Endothelial cell of umbilical vein (primary cell): ENCODE data around the gene SLC7A7.

Source experiments
- CTCF ChIP-seq, 2 donors: IDR thresholded peaks; 1 replicate in 1 of 2; 2 replicates in 1 of 2; pipeline ENCODE4 v1.5.1; 2011; ENCODE audit warnings: low read length in 2 of 2, mild to moderate bottlenecking in 2 of 2, moderate library complexity in 2 of 2, control low read depth in 1 of 2, inconsistent platforms in 1 of 2, low read depth in 1 of 2; ENCODE audit not compliant: insufficient read depth in 1 of 2; ENCODE audit errors: extremely low read depth in 1 of 2
- EZH2 ChIP-seq: IDR thresholded peaks from 2 replicates; pipeline ENCODE4 v1.6.1; 2012; ENCODE audit warnings: borderline replicate concordance, low read depth, mild to moderate bottlenecking, moderate library complexity, low read length, inconsistent platforms; ENCODE audit not compliant: severe bottlenecking
- FOS ChIP-seq: IDR thresholded peaks from 2 replicates; pipeline ENCODE4 v1.6.1; 2011; ENCODE audit warnings: mild to moderate bottlenecking, low read length, moderate library complexity, borderline replicate concordance; ENCODE audit not compliant: insufficient read depth
- GATA2 ChIP-seq: IDR thresholded peaks from 2 replicates; pipeline ENCODE4 v1.7.0; 2011; ENCODE audit warnings: low read depth, mild to moderate bottlenecking, moderate library complexity, mixed read lengths, low read length; ENCODE audit not compliant: insufficient read length, insufficient read depth
- JUN ChIP-seq: IDR thresholded peaks from 2 replicates; pipeline ENCODE4 v1.6.1; 2011; ENCODE audit warnings: borderline replicate concordance, low read depth; ENCODE audit not compliant: insufficient read length, insufficient read depth
- MAX ChIP-seq: IDR thresholded peaks from 2 replicates; pipeline ENCODE4 v1.6.1; 2011; ENCODE audit not compliant: insufficient read depth, insufficient read length
- MYC ChIP-seq: IDR thresholded peaks from one replicate; pipeline ENCODE4 v1.6.1; 2011; ENCODE audit warnings: mild to moderate bottlenecking, low read depth, low read length
- POLR2A ChIP-seq: IDR thresholded peaks from 2 replicates; pipeline ENCODE4 v1.6.1; 2012; ENCODE audit warnings: low read depth, mild to moderate bottlenecking, control low read depth, low read length
- POLR2AphosphoS5 ChIP-seq: IDR thresholded peaks from 2 replicates; pipeline ENCODE4 v1.6.1; 2012; ENCODE audit warnings: low read depth, mild to moderate bottlenecking, control low read depth, low read length, moderate library complexity; ENCODE audit not compliant: insufficient read depth

GRCh38 chr14:22766457-22767322 is 48.5 kb downstream of the SLC7A7 start, which contains the start of gene OXA1L:
- peak; percentile 81 for TF ChIP-seq POLR2A
- no peak for TF ChIP-seq CTCF (IDR thresholded peaks at IDR 0.05; ENCODE audit: extremely low read depth in 1 of 2, insufficient read depth in 1 of 2, low read depth in 1 of 2, low read length in 2 of 2)
- TF ChIP-seq POLR2AphosphoS5: peak; percentile 62
- TF ChIP-seq MAX: peak; percentile 39
- TF ChIP-seq EZH2: no peak
- no peak for TF ChIP-seq FOS
- no peak for TF ChIP-seq MYC
- TF ChIP-seq GATA2: no peak
- TF ChIP-seq JUN: no peak
